SK-N-SH (cell line): ENCODE measurements around the gene ACSM2B.

ENCODE experiments used
- POLR2AphosphoS5 ChIP-seq: IDR thresholded peaks from 2 replicates; pipeline ENCODE4 v1.6.1; 2012; ENCODE audit warnings: low read depth, low read length
- RAD21 ChIP-seq: IDR thresholded peaks from 2 replicates; pipeline ENCODE4 v1.6.1; 2012; ENCODE audit warnings: mild to moderate bottlenecking, low read length
- RCOR1 ChIP-seq: fragments of 150-350 bp; IDR thresholded peaks from 2 replicates; pipeline ENCODE4 v1.6.1; 2017; ENCODE audit warnings: antibody characterized with exemption, low read length
- RFX5 ChIP-seq: IDR thresholded peaks from 2 replicates; pipeline ENCODE4 v1.6.1; 2012; ENCODE audit warnings: mild to moderate bottlenecking, improper control_type of control experiment, low read length
- ZBTB33 ChIP-seq: IDR thresholded peaks from 2 replicates; pipeline ENCODE4 v1.4.0; 2012; ENCODE audit warnings: low read depth, borderline replicate concordance
- TF ChIP-seq, protein P1 (sequence below): fragments of 200-600 bp; sonication (generic); IDR thresholded peaks from 2 replicates; pipeline ENCODE4 v1.6.1; 2017; ENCODE audit warnings: antibody characterized with exemption, mild to moderate bottlenecking, moderate library complexity

- TF ChIP-seq, protein P1, sequence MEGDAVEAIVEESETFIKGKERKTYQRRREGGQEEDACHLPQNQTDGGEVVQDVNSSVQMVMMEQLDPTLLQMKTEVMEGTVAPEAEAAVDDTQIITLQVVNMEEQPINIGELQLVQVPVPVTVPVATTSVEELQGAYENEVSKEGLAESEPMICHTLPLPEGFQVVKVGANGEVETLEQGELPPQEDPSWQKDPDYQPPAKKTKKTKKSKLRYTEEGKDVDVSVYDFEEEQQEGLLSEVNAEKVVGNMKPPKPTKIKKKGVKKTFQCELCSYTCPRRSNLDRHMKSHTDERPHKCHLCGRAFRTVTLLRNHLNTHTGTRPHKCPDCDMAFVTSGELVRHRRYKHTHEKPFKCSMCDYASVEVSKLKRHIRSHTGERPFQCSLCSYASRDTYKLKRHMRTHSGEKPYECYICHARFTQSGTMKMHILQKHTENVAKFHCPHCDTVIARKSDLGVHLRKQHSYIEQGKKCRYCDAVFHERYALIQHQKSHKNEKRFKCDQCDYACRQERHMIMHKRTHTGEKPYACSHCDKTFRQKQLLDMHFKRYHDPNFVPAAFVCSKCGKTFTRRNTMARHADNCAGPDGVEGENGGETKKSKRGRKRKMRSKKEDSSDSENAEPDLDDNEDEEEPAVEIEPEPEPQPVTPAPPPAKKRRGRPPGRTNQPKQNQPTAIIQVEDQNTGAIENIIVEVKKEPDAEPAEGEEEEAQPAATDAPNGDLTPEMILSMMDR, result no peak
- TF ChIP-seq RFX5, result no peak
- TF ChIP-seq ZBTB33, result no peak
- TF ChIP-seq RAD21, result no peak
- no peak for TF ChIP-seq POLR2AphosphoS5
- no peak for TF ChIP-seq RCOR1
Observed at GRCh38 chr16:20507280-20507679, 68.9 kb downstream of the ACSM2B start.
